Stimulated activated naive CD4-positive, alpha-beta T cell (primary cell): ENCODE measurements around the gene PSG3.
"Not testable (repeated sequence)": the region's sequence is repeated elsewhere in the genome, so short reads cannot be mapped to it uniquely, and the experiment has no call there.

Experiments used
- DNase-seq, 6 experiments: peaks; one replicate each; lab custom pipeline; 2025; lab: John Stamatoyannopoulos, UW

PSG3 gene

GRCh38 chr19:42695811-42696503 is 44.3 kb downstream of the PSG3 start:
- no peak for DNase-seq

DNA sequence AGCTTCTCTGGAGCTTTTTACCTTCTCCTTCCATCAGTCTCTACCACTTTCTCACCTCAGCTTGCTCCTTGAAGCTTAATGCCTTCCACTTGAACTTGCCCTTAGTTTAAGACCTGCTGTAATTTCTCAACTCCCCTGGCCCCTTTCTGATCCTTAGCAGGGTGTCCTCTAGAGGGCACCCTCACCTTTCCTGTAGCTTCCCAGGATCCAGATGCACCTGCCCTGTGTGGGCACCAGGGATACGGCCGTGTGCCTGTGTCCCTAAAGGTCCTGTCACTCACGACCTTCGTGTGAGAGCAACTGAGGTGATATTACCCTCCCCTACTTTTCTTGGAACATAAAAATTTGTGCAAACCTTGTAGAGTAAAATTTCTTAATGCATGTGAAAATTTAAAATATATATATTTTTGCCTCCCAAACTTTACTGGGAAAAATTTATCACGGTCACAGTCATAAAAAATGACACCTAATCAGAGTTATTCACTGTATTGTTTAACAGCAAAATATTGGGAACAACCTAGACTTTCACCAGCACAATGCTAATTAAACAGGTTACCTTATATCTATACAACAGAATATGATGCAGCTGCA is 46.4 kb downstream of the PSG3 start:
- no peak for DNase-seq

- no peak for DNase-seq
Observed at GRCh38 chr19:42683917-42684513, 56.3 kb downstream of the PSG3 start.

- DNase-seq = not testable (repeated sequence)
Observed at GRCh38 chr19:42676326-42676725, 64.0 kb downstream of the PSG3 start.

GRCh38 chr19:42674549-42674948 is 65.7 kb downstream of the PSG3 start:
- not testable (repeated sequence) for DNase-seq
